ENCODE measurements around the gene KRT79.

Gene KRT79

DNA sequence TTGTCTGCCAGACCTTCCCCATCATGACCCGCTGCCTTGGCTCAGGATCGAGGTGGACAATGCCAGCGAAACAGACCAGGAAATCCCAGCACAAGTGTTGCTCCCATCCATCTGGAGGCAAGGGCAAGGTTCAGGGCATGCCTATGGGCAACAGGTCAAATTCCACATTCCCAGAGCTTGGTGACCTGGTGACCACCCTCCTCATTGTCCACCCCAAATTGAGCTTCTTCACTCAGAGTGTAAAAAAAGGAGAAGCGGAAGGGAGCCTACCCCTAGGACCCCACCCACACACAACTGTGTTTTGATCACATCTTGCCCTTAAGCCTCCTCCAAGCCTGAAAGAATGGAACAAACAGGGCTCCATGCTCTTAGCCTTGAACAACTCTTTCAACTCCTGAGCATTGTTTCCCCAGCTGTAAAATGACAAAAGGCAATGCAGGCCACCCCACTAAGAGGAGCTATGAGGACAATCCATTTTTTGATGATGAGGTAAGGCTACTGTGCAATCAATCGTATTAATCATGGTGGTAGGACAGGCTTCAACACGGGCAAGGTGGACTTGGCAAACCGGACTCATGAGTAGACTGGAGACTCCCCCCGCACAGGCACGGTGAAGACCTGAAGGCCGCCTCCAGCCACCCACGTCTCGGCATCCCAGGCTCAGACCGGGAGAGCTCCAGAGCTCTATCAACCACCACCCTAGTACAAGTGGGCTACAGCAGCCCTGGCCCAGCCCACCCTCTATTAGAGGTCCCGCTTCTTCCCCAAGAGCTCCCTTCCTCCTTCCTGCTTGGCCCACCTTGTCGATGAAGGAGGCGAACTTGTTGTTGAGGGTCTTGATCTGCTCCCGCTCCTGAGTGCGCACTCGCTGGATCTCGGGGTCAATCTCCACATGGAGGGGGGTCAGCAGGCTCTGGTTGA, 866 bp downstream of the KRT79 start:
- DNase-seq, result no peak

DNA sequence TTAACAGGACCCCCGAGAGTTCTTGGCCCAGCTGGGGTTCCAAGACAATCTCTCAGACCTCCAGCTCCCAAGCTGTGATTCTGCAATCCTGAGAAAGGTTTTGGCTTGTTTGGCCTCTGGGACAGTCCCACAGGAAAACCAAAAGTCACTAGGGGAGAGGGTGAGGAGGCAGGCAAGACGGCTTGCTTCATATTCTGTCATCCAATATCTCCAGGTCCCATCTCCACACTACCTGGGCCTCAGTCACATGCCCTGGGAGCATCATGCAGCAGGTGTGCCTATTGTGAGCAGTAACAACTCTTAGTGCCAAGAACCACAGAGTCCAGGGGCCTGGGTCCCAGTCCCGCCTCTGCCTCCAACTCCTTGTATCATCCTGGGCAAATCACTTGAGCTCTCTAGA, 1.7 kb downstream of the KRT79 start:
- DNase-seq, result no peak

DNA sequence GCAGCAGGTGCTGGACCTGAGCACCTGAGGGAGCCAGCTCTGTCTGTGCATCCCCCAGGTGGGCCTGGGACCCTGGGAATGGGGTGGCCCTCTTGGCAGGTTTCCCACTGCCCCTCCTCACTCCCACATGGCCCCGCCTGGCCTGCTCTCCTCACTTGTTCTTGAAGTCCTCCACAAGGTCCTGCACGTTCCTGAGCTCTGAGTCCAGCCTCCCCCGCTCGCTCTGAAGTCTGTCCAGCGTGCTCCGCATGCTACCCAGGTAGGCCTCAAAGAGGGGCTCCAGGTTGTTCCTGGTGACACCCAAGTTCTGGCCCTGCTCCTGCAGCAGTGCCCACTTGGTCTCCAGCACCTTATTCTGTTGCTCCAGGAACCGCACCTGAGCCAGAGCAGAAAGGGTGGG, 2.9 kb downstream of the KRT79 start:
- DNase-seq, result no peak

DNA sequence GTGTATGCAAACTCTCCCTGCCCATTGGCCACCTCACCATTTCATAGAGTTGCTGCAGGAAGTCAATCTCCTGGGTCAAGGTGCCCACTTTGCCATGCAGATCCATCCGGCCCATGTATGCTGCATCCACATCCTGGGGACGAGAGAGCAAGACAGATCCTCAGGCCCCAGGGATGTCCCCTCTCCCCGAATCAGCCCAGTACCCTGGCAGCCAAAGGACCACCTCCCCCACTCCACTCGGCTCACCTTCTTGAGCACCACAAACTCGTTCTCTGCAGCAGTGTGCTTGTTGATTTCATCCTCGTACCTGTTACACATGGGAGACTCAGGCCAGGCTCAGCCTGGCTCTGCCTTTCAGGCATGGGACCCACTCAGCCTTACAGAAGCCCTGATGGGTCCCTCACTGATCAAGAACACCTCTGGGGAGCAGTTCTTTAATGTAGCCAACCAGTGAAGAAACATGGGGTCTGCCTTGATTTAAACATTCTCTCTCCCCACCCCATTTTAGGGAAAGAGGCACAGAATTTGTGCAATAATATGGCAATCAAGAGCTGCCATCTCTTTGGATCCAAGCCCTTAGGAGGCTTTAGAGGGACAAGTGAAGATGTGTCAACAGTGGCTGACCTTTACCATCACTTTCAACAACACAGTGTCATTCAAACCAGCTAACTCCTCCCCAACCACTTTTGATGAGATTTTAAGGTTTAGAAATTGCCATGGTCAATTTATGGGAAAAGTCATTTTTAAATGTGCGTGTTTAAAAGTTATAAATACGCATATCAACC, 3.9 kb downstream of the KRT79 start:
- DNase-seq, result no peak

DNA sequence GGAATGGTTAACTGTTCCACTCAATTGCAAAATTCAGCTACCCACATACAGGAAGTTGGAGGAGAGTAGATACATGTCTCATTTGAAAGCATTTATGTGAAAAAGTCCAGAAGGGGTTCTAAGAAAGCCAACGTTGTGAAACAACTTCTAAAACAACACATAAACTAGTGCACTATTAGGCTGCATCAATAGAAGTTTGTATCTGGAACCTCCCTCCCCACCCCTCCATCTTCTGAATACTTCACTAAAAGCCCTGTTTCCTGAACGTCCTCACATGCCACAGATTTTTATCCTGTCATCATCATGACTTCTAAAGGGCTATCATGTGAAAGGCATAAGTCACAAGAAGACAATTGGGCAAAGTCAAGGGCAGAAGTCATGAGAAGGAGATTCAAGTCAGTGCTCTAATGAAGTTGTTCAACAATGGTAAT, 5.5 kb downstream of the KRT79 start:
- no peak for DNase-seq

DNA sequence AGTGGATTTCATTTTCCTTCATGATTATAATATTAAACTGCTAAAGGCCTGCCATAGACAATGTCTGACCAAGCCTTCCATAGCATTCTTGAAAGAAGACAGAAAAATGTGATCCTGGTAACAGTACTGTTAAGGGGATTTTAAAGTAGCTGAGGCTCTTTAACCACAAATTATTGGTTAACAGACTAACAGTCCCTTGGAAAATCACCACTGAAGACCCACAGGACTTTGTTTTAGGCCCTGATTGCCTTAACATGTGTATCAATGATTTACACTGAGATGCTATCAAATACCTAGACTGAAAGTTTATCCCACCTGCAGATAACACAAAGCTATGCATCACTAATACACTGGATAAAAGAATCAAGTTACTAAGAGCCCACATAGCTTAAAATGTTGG, 6.0 kb downstream of the KRT79 start:
- DNase-seq, result no peak

DNA sequence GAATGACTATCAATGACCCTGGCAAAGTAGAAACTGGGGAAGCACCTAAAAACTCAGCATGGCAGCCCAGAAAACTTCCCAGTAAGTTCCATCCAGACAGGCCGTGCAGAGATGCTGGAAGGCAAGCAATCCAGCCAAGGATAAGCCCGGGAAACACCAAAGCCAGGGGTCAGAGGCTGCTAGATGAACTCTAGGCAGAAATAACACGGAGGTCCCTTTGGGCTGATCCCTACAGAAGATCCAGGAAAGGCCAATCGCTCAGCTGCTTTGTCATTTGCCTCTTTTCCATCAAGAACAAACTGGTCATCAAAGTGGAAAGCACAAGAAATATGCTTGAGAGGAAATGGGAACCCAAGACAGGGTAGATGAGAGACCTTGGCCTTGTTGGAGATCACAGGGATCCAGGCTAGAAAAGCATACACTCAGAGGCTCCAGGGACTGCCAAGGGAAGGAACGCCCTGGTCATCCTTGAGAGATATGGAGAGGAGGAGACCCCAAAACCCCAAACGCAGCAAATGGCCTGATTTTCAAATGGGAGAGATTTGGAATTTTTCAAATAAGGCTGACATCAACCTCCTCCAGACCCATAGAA, 6.5 kb downstream of the KRT79 start:
- no peak for DNase-seq

DNA sequence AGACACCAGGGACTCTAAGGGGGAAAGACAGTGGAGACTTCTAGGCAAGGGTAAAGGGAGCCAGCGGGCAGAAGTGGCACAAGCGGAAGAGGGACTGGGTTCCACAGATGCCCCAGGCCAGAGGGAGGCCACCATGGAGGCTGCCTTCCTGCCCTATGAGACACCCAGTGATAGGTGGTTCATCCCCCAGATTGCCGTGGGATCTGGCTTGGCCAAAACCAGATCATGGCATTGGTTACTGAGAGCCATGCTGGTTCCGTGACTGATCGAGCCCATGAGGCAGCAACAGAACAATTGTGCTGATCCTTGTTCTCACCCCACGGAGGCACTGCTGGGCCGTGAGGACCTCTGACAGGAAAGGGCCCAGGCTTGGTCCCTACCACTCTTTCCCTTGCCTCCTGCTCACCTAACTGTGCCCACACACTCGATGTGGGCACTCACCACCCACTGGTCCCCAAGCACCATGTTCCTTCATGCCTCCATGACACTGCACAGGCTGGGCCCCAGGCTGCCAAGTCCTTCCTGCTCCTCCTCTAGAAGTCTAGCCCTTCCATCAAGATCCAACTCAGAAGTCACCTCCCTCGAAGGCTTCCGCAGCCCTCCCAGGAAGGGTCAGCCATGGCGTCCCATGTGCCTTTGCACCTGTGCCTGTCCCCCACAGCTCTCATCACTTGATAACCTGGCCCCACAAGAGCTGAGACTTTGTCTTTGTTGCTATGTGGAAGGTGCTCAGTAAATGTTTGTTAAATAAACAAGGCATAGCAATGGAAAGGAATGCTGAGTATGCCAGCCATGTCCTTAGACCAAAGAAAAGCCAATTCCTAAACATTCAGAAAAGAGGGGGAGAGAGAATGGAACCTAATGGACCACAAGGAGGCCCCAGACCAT, 7.3 kb downstream of the KRT79 start:
- no peak for DNase-seq

DNA sequence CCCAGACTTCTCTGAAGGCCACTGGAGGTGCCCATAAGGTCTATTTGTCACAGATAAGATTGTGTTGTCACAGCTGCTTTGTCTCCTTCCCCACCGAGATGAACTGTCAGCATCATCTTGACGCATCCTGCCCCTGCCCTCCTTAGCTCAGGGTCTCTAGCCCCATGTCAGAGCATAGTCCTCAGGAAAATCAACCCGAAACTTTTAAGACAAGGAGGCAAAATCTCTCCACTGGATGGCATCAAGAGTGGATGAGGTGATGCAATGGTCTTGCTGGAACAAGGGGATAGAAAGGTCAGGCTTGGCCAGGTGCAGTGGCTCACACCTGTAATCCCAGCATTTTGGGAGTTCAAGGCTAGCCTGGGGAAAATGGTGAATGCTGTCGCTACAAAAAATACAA, 8.2 kb downstream of the KRT79 start:
- no peak for DNase-seq

DNA sequence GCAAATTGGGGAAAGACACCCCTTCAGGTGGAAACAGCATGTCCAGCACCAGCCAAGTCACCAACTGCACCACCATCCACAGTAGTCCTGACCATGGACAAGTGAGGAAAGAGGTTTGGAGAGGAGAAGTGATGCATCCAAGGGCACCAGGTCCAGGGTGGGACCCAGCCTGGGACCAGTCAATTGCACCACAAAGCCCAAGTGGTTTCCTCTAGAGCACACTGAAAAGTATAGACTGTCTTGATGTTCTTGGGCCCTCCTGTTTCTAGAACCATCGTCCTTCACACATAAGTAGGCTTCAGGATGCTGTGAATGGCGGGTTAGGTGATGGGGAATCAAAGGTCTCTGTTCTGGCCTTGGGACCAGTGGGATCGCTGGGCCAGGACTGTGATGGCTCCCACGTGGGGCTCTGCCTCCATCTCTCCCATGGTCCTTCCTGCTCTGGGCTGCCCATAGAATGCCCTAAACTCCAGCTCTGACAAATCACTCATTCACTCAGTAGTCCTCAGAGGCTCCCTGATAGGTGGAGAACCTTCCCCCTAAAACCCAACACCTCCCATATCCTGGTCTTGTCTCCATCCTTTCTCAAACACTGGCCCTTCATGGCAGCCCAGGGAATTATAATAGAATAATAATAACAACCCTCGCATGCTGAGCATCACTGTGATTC, 9.2 kb downstream of the KRT79 start:
- DNase-seq, result no peak

DNA sequence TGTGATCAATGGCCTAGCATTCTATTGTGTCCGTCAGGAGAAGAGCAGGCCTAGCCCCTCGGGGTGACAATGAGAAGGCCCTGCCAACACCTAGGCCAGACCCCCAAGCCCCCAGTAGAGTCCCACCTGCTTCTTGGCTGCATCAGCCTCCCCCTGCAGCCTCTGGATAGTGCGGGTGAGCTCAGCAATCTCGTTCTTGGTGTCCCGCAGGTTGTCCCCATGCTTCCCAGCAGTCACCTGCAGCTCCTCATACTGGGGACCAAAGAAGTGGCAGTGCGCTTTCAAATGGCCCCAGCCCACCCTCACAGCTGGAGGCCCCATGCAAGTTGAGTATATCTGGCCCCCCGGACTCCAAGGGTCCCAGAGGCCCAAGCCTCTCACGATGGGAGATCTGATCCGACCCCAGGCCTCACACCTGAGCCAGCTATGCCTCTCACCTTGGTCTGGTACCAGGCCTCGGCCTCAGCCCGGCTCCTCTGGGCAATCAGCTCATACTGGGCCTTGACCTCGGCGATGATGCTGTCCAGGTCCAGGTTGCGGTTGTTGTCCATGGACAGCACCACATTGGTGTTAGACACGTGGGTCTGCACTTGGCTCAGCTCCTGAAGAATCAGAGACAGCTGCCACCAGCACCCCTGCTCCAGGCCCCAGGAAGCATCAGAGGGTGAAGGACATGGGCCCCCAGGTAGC, 10.2 kb downstream of the KRT79 start:
- DNase-seq, result no peak

DNA sequence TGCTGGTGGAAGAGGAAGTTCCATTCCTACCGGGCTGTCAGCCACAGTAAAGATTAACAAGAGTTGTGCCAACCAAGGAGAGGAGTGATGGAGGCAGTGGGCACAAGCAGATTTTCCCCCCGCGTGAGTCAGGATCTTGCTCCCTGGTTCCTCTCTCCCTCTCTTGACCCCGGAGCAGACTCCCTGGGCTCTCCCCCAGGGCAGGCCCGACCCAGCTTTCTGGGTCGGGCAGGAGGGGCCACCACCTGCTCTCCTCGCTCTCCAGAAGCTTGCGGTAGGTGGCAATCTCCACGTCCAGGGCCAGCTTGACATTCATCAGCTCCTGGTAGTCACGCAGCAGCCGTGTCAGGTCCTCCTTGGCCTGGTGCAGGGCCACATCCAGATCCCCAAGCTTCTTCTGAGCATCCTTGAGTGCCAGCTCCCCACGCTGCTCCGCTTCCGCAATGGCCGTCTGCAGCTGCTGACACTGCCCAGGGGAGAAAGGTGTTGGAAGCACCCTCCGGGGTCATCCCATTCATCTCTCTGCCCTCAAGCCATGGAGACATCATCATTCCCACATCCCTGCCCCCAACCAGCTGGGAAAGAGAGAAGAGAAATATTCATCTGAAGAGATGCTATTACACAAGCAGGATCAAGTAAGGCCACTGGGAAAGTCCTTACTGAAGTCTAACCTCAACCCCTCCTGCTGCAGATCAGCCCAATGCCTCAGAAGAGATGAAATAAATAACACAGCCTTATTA, 11.2 kb downstream of the KRT79 start:
- DNase-seq, result no peak

DNA sequence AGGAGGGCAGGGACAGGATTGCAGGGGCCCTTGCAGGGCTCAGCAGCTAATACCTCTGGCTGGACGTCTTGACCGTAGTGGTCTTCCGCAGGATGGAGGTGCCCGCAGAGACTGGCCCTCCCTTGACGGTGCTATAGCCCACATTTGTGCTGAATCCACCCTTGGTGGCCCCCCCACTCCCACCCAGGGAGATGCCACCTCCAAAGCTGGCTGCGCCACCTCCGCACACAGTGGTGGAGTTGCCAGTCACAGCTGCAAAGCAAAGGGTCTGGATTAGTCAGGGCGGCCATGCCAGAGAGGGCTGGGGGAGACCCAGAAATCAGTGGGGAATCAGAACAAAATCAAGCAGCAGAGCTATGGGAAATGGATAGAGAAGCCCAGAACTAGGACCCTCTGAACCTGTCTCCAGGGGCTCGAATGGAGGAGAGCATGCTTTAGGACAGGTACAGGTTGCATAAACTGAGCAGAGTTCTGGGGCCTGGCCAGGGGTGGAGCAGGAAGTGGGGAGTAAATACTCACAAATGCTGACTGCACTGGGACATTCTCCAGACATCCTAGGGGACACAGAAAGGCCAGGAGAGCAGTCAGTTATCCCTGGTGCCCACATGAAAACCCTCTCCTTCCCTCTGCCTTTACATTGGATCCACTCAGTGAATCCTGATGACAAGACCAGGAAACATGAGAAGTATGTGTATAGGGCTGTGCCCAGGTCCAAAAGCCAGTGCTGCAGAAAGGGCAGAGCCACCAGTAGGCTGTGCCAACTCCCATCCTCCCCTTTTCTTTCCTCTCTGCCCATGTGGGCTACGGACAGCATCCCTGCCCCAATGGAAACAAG, 12.1 kb downstream of the KRT79 start:
- no peak for DNase-seq

DNA sequence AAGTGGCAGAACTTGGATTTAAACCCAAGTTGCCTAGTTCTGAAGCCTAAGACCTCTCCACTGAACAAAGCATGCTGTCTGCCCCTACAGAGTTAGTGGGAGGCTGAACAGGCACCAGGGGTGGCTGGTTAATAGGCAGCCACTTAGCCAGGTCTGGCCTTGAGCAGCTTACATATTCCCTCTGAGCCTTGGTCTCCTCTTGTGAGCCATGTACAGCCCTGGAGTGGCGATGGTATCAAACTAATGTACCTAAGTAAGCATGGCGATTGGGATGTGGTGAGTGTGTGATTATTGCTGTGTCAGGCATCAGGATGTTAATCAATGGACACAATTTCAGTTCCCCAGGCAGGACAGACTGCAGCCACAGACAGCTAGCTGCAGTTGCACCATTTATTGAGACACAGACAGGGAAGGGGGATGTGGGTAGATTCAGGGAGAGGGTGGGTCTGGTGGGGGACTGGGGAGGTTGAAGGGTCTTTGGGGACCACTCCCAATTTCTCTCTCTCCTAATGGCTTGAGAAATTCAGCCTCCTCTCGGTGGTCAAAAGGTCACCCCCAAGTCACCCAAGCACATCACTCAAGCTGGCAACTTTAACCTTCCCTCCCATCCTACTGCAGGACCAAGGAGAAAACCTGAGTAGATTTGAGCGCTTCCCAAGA, 12.9 kb downstream of the KRT79 start:
- DNase-seq, result no peak

DNA sequence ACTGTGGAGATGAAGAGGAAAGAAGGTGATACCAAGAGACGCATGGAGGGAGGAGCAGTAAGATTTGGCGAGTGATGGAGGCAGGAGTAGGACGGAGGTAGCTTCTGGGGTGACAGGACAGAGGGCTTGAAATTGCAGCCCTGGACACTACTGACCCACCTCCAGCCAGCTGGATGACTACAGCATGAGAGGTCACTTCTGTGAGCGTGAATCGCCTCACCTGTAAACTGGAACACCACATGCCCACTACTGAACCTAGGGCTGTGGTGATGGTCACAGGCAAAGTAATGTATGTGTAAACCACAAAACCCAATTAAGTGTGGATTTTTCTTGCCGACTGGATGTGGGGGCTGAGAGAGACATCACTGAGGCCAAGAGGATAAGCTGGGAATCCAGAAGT, 13.6 kb downstream of the KRT79 start:
- no peak for DNase-seq

DNA sequence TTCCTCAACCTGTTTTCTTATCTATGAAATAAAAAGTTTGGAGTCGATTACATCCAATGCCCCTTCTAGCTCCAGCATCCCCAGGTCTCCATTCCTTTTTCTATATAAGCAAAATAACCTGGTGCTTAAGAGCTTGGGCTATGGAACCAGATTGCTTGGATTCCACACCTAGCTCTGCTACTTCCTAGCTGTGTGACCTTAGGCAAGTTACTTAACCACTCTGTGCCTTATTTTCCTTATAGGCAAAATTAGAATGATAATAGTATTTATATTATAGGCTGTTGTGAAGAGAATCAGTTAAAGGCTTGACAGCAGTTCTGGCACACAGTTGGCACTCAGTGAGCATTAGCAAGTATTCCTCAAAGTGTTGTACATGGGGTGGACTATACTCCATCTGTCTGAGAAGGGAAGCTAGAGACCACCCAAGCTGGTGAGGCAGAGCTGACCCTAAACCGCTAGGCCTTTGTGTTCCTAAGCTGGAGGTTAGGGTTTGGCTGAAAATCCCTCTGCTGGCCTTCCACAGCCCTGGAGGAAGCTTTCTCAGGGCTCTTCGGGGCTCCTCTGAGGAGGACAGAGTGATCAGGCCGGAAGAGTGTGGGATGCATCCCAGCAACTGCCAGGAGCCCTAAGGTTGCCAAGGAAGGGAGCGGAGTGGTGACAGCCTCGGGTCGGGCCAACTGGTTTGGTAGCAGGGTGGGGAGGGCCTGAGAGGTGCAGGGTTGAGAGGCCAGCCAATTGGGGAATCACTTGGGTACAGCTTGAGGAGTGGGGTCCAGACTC, 14.2 kb downstream of the KRT79 start:
- DNase-seq, result no peak

DNA sequence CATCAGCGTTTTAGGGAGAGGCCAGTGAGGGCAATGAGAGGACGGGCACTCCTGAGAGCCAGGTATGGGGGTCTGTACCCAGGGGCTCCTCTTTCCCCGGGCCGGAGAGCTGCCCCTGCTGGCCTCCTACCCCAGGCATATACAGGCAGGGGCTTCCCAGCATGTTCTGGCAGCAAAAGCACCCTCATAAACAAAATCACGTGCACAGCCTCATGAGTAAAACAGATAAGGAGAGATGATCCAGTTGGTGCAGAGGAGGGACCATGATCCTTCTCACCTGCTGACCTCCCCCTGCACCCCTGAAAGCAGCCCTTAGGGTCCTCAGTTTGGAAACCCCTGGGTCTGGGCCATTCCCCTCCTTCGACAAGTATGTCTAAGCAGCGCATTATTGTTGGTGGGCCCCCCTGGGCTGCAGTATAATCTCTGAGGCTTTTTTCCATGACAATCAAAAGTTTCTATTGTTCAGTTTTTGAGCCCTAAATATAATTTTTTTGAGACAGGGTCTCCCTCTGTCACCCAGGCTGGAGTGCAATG, 15.2 kb downstream of the KRT79 start:
- no peak for DNase-seq

DNA sequence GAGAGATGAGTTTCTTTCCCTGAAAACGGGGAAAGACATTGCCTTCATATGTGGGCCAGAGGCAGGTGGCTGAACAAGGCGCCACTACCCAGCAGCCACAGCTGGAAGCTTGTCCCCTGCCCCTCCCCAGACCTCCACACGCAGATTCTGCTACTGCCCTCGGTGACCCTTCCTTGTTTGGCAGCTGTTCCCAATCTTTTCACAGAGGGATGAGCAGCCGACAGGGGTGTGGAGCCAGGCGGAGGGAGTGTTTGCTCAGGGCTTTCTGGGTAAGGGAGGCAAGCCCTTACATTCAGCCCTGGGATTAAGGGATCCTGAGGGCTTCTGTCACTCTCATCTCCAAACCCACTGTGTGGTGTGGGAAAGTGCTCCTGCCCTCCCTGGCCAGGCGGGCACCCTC, 15.7 kb downstream of the KRT79 start:
- DNase-seq, result no peak
